Measurements from ENCODE around the gene XRCC4.
"Not testable (repeated sequence)": the region's sequence is repeated elsewhere in the genome, so short reads cannot be mapped to it uniquely, and the experiment has no call there.

XRCC4 gene

DNA sequence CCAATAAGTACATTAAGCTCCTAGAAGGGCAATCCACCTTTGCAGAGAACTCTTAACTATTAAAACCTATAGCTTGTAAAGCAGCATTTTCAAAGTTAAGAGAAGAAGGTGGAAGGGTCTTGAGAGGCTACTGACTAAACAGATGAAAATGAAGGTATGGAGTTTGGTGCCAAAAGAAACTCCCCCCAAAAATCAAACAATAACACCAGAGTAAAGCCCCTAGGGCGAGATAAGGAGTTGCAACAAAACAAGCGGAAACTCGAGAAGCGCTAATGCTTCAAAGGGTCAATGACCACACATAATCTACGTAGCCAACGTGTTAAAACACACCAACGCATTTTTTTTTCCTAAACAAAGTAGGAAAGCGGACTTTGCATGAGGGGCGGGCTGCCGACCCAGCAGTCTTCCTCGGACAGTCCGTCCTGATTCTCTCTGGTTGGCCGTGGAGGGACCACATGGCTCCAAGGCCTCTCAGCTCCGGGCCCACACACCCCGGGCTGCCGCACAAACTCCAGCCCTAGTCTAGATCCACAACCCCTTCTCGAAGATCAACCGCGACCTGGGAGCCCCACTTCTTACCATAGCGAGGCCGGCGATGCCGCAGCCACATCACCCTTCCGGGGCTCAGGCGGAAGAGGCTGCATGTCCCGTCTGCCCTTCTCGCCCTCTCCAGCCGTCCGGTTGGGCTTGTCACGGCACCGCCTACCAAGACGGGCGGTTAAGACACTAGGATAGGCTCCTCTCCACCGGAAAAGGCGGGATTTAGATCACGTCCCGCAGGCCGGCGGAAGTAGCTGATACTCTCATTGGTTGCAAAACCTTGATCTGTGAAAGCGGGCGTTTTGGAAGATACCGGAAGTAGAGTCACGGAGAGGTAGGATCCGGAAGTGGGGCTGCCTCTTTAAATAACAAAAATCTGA is at the start of gene XRCC4, which contains the start of gene TMEM167A:
Gene XRCC4, plus strand, starts transcription at position 806 of the 920 bp plus-strand sequence. CDS start 27,373 bp downstream, outside the sequence.
Gene TMEM167A, minus strand, starts transcription at position 653 of the 920 bp plus-strand sequence. Its CDS starts 71 bp downstream, at position 582.
- peak; percentile 90 for DNase-seq

DNA sequence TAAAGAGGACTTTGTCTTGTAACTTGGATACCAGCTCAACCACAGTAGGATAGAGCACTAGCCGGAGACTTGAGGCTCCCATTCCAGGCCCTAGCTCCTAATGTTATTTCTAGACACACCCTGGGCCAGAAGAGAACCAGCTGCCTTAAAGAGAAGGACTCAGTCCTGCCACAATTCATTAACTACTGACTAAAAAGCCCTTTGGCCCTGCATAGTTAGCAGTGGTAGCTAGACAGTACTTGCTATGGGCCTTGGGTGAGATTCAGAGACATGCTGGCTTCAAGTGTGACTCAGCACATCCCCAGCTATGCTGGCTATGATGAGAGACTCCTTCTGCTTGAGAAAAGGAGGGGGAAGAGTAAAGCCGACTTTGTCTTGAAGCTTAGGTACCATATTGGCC is 47.4 kb upstream of the XRCC4 start:
- DNase-seq, result no peak

DNA sequence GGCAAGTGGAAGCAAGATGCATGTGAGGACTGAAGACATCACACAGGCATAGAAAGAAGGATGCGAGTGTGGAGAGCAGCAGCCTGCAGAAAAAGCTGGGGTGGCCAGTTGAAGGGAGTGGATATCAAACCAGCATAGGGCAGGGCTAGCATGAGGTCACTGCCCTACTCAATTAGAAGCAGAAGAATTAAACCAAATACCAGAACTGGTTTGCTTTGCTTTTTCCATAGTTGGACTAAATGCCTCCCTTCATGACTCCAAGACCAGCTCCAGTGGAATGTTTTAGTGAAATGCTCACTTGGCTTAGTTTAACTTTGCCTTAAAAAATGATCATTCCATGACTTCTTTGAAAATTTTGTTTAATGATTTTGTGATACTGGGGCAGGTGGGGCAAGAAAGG is 46.0 kb upstream of the XRCC4 start:
- DNase-seq, result no peak

DNA sequence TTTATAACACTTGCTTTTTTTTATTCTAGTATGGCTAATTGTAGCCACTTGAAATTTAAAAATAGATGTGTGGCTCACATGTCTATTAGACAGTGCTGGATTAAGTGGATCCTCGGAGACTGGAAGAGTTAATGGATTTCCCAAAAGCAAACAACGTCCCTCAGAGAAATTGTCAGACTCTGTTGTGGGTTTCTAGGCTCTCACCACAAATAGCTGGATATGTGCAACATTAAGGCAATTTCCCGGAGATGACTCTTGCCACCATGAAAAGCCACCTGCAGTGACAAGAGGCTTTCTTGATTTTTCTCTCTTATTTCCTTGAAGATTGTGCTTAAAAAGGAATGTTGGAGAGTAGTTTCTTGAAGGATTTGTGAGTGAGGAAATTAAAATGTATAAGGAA is 43.3 kb upstream of the XRCC4 start:
- peak; percentile 90 for DNase-seq

DNA sequence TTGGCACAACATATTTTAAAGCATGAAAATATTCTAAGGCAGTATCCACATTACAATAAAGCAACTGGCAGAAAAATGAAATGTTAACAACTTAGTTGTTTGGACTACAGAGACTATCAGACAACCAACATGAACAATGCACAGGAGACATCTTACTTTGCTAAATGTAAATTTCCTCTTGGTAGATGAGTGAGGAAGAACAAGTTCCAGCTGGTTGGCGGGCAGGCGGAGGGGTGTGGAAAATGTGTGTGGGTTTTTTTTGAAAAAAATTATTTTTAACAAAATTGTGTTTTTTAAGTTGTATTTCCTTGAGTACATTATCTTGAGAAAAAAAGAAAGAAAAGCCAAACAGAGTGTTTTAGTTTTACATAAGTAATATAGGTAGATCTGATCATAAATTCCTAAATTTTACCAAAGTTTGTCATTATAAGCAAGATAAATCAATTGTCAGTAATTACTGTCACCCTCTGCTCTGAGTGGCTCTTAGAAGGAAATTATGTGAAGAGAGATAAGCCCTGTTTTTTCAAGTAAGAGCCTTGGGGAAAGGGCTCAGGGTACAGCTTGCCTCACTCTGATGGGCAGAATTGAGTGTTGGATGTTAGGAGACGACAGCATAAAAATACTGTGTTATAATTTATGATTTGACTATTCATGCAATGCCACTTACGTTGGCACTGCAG is 42.7 kb upstream of the XRCC4 start:
- DNase-seq, result peak; percentile 69

DNA sequence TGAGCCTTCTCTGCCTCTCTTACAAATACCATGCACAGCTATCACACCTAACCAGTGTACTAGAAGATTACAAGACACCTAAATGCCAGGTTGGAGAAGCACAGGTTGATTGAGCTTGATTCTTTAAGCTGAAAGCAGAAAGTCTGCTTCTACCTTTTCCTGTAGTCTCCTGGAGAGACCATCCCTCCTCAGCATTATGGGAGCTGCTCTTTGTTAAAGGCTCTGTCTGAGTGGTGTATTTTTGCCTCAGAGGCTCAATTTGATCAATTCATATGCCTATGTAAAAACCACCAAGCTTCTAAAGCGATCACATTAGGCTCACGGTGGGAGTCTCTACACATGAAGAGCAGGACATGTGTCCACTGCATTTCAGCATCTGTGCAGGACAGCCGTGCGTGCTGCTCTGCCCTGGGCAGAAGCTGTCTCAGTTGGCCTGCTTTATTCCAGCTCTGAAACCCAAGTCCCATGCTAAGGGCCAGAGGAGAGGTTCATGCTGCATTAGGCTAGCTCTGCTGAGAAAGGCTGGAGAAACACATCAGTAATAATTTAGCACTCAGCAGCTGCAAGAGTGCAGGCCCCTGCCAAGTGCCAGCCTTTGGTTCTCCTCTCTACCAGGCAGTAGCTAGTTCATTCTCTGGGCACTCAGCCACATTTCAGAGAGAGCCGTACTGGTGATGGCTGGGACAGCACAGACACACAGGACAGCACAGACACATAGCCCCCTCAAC is 41.8 kb upstream of the XRCC4 start:
- peak; percentile 22 for DNase-seq

DNA sequence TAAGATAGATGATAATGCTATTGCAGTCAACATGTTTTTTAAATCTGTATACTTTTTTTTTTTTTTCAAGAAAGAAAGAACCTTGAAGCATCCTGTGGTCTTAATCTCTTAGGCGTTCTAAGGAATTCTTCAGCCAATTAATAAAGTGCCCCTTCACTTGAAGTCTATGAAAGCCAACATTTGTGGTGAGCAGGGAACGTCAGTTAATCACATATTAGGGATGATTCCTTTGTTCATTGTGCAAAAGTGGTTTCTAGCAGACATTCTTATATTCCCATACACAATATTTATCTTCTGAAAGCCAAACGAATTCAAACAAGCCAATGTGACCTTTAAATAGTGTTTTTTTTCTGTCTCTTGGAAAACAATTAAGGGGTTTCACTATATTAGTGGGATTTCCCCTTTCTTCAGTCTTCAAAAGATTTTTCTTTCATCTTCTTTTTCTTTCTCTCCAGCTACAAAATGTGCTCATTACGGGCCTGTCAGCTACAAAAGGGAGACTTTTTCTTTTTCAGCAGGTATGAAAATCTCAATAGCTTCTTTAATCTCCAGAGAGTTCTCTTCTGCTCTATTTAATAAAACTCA is 40.3 kb upstream of the XRCC4 start:
- DNase-seq, result no peak

DNA sequence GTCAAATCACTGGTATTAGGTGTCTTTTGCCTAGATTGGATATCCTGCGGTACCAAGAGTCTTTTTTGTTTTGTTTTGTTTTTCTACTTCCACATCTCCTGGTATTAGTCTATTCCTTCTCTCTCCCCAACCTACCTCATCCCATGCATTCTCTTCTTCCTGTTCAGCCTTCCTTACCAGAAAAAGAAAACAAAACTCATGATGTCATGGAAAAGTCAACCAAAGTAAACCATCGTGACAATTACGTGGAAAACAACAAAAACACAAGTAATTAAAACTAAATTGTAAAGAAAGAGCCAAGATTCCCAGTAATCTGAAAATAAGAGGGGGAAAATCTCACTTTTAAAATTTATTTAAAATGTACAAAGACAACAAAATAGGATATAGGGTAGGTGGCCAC is 38.4 kb upstream of the XRCC4 start:
- DNase-seq, result no peak

DNA sequence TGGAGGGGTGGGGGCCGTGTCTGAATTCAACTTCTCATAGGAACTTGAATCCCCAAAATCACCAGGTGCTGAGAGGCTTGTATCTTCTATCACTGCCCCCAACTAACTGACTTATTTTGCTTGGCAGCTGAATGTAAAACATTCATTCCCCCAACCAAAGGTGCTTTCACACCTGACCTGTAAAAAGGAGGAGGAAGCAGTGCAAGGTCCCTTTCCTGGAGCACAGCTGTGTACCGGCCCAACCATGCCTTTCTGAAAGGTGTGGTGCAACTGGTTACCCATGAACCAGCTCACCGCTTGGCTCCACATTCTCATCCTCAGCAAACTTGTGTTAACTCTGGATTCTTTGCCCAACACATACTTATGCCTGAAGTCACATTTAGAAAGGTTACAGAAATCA is 34.8 kb upstream of the XRCC4 start:
- DNase-seq, result no peak

DNA sequence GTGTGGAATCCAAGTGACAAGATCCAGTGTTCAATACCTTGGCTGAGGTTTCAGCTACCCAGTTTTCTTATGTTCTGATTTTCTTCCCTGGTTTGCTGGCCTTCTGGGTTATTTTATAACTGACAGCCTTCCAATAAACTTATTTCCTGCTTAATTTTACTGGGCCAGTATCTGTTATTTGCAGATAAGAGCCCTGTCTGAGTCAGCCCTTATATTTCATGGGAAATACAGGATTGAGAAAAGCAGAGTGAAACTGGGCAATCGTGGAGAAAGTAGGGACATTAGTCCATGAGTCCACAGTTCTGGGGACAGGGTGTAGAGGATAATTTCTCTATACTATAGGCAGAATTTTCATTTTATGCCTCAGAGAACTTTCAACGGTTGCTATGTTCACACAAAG is 32.4 kb upstream of the XRCC4 start:
- no peak for DNase-seq

DNA sequence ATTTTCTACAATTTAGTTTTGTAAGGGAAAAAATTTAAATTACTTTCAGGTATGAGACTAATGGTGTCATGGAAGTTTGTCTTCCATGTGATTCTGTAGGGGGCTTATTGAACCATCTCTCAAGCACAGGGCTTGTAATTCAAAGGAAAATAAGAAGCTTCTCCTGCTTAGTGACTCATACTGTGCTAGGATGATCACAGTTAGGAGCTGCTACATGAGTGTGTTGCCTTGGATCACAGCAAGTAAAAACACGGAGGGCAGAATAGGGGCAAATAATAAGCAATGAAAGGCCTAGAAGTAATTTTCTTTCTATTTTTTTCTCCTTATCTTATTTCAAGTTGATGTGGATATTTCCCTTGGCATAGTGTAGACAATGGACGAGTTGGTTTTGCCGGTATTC is 29.1 kb upstream of the XRCC4 start:
- no peak for DNase-seq

DNA sequence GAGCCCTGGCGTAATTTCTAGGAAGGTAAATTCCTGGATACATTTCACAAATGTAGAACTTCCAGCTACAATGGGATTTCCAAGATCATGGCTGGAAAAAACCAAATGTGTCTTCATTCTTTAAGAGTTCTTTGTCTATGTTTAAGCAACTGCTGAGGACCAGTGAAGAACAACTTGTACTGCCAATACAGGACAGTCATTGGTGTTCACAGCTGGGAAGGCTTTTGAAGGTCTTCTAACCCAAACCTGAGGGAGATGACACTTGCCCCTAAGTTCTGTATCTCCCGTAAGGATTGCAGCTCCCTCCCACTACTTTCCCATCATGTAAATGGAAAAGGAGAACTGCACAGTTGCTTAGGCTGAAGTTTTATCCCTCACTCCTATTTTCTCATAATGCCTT is 28.5 kb upstream of the XRCC4 start:
- no peak for DNase-seq

DNA sequence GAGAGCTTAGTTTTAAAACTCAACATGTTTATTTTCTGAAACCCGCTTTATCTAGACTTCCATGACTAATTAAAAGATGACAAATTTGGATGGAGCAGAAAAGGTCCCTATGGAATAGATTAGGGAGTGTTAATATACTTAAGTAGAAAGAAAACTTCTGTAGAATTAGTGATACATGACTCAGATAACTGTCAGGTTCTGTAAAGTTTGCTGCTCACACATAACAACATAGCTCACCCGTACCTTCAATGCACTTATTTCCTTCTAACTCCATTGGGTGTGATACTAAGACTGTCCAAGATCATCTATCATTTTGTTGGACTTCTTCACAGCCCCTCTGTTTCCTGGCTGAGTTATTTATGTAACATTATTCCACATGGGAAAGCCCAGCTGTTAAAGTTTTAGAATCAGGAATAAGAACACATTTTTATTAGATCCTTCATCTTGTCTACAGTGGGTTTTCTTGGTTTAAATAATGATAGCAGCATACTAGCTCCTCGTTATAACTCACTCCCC is 27.9 kb upstream of the XRCC4 start:
- DNase-seq, result no peak

DNA sequence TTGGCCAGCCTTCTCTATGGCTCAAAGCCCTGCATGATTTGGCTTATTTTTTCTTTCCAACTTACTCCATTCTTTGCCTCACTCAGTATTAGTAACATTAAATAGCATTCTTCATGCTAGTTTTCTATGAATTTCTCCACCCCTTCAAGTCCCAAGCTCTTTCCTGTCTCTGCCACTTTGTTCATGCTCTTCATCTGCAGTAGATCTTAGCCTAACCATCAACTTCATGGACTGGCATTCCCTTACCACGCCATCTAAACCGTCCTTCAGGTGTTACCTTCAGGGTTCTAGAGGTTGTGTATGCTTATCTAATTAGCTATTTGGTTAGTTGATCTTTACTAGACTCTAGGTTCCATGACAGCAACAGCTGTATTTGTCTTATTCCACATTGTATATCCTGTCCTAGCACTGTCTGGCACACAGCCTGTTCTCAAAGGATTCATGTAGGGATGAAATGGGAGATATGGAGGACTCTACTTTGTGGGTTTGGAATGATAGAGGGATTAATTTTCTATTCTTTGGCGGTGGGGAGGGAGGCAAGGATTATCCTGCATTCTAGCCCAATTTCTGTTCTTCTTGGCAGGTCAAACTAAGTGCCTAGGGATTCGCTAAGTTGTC is 26.5 kb upstream of the XRCC4 start:
- no peak for DNase-seq

DNA sequence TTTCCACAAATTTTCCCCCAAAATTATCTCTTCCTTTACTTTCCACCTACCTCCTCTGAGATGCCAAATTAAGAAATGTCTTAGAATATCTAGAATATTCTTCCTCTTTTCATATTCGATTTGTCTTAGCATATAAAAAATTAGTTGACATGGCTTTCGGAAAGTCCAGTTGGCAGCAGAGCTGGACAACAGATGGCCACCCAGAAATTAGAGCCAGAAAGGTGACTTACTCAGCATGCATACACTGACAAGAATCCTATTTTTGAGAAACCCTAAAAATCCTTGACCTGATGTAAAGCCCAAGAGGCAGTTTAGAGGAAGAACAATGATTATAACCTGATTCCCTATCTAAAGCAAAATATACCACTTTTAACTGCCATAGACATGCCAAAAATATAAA is 22.2 kb upstream of the XRCC4 start:
- no peak for DNase-seq

DNA sequence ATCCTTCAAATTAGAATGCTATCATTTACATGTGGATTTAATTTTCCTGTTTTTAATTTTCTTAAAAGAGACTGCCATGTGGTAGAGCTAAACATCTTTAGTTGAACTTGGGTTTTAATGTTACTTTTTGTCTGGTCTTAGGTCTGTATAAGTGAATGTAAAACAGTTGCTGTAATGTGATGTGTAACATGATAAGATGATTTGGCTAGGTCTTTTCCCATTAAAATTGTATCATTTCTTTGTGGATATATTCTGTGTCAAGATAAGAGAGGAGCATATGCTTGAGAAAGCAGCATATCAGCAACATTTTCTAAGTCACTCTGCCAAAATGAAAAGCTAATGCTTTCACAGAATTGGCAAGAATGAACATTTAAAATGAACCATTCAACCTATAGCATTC is 18.6 kb upstream of the XRCC4 start:
- no peak for DNase-seq

DNA sequence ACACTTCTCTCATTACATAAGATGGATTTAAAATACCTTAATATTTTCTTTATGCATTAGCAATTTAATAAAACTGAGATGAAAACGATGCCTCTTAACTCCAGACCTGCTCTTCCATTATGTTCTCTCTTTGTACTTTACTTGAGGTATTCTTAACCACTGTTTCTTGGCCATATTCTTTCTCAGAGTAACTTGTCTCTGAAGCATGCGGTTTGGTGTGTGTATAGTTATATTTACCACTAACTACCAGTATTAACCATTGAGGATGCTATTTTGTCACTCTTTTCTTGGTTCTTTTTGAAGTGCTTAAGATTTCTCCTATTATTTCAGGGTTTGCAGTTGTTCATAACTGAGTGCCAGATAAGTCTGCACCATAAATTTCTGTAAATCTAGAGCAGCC is 18.0 kb upstream of the XRCC4 start:
- no peak for DNase-seq

DNA sequence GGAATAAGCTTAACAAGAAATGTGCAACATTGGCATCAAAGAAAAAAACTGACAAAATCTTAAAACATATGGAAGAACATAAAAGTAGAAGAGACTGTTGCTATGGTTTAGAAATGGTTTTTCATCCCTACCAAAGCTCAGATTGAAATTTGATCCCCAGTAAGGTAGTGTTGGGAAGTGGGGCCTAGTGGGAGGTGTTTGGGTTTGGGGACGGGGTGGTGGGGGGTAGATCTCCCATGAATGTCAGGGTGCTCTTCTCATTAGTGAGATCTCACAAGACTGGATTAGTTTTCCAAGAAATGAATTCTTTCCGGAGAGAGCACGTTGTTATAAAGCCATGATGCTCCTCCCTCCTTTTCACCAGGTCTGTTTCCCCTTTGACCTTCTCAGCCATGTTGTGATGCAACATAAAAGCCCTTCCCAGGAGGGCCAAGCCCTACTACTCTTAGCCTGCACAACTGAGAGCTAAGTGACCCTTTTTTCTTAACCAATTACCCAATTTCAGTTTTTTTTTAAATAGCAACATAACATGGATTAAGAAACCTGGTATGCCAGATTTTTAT is 10.7 kb upstream of the XRCC4 start:
- DNase-seq, result no peak

DNA sequence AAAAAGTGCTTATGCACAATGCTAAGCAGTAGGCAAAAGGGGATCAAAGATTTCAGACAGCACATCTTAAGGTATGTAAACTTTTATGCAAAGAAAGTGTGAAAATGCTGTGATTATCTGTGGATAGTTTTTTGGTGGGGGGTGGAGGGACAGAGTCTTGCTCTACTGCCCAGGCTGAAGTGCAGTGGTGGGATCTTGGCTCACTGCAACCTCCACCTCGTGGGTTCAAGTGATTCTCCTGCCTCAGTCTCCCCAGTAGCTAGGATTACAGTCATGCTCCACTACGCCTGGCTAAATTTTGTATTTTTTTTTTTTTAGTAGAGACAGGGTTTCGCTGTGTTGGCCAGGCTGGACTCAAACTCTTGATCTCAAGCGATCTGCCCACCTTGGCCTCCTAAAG is 10.0 kb upstream of the XRCC4 start:
- not testable (repeated sequence) for DNase-seq

DNA sequence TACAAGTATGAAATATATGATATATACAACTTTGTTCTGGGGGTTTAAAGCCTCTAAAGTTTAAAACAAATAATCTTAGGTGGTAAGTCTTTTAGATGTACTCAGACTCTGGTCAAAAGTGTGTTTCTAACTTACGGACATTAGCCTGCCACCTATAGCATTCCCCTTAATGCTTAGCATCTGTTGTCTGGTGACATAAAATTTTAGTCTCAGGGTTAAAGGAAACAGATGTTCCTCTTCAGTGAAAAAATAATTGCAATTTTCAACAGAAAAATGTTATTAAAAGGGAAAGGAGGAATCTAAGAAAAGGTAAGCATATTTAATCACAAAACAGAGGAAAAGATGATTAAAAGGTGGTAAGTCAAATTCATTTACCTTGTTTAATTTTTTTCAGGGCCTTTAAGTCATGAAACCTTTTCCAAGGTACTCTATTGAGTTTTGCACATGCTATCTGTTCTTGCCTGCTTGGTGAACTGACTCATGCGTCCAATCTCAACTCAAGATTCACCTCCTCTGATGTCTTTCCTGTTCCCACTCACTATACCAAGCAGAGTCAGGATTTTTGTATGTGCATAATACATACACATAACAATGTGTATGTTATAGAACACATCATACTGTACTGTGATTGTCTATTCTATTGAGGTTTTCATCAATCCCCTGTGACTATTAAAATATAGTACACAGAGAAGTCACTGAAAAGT is 8.1 kb upstream of the XRCC4 start:
- no peak for DNase-seq

DNA sequence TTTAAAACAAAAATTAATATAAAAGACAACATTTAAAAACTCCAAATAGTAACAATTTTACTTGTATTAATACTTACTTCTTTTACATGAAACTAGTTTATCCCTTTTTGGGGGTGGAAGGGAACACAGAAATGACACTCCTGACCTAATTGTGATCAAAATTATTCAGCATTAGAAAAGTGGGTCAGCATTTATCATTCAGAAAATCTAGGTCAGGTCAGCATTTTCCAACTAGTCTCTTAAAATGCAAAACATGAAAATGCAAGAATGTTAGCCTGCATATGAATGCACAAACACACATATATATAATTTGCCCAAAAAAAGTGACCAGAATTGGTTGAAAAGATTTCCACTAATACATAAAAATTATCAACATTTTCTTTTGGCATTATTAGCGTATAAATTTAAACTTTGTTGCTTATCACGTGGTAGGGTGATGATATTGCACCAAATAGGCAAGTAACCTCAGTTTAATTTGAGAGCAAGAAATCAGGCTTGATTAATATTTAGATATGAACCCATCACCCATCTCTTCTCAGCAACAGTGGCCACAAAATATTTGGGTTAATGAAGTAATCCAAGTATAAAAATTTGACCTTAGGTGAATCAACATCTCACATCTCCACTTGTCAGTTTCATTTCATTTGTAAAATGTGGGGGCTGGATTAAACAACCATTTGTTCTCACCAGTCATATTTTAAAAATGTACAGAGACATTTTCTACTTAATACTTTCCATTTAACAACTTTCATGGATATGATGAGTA is 5.9 kb upstream of the XRCC4 start:
- DNase-seq, result no peak

Measured in NCI-H187 treated with DMSO at 0.1 percent for 48 hours (cell line).